G401.6 (cell line): Measurements from ENCODE around the gene SLC29A3.

Experiments
- FAIRE-seq: peaks from 2 replicates; lab custom pipeline; 2012; peaks lifted over from hg19 to GRCh38; lab: Jason Lieb, UNC

The SLC29A3 gene

DNA sequence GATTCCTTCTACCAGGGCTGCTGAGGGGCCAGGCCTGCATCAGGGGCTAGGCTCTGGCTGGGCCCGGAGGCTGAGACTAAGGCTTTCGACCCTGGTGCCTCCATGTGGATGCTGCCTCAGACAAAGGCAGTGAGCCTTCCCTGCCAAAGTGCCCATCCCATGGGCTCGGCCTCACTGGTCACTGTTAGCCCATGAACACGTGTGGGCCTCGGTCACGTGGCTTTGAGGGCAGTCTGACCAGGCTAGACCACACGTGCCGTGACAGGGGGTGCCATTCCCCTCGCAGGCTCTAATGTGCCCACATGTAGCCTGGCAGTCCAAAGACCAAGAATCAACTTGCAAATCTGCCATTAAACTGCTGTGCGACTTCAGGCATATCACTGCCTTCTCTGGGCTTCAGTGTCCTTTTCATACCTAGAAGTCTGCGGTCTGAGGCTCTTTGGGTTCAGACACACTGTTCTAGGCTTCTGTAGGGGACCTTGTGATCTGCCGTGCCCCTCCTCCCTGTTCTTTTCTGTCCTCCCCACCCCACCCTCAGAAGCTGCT is 17.6 kb upstream of the SLC29A3 start:
- no peak for FAIRE-seq

DNA sequence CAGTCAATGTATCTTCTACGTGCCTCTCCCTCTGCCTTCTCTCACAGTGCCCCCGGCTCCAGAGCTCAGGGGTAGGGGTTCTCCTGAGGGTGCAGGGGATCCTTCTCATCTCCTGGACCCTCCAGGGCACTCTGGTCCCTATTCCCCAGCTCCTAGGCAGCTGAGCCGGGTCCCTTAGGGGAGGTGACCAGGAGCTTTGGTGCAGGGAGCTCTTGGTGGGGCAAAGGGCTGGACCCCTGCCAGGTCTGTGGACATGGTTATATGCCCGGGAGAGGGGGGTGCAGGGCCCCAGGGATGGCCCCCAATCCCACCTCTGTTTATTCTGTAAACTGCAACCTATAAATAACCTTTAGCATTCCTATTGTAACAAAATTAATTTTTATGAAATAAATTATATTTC is 16.6 kb upstream of the SLC29A3 start:
- FAIRE-seq = no peak

GRCh38 chr10:71302874-71303568 is 16.0 kb upstream of the SLC29A3 start:
- no peak for FAIRE-seq

- FAIRE-seq = no peak
Measured at GRCh38 chr10:71303569-71303907, 15.5 kb upstream of the SLC29A3 start.

- no peak for FAIRE-seq
Measured at GRCh38 chr10:71304914-71305313, 14.1 kb upstream of the SLC29A3 start.

GRCh38 chr10:71306979-71307378 is 12.1 kb upstream of the SLC29A3 start:
- no peak for FAIRE-seq

DNA sequence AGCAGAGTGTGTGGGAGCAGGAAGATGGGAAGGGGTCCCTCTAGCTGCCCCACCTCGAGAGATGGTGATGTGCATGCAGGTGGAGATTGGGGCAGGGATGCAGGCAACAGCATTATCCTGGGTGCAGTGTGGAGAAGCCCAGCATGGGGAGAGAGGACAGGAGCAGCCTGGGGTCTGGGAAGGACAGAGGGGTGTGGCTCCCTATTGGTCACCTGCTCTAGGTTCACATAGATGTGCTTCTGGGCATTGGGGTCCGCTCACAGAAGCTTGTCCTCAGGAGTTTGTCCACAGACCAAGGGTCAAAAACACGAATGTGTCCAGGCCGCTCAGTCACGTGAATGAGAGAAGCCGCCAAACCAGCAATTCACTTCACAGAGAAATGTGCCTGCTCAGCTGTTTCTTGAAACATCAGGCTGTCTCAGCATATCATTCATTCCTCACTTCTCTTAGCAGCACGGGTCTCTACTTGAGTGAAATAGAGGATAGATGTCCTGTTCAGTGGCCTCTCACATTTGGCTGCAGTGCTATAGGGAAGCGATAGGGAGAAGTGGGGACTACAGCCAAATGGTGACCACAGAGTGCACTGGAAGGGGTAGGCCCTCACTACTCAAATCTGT is 11.5 kb upstream of the SLC29A3 start:
- FAIRE-seq = no peak

DNA sequence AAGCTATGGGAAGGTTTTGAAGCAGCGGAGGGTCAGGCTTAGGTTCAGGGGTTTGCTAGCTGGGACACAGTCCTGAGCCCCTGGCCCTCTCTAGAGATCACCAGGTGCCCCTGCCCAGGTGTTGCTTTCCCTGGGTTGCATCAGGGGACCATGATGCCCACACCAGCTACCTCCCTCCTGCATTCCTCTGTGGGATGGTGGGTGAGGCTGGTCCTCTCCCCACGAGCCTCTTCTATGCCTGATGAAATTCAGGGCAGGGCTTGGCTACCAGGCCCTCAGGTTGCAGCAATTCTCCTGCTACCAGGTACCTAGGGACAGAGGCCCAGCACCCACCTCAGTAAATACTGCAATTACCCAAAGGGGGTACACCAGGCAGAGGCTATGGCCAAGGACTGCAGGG is 10.8 kb upstream of the SLC29A3 start:
- FAIRE-seq = no peak

- FAIRE-seq = no peak
Measured at GRCh38 chr10:71308985-71309384, 10.1 kb upstream of the SLC29A3 start.

DNA sequence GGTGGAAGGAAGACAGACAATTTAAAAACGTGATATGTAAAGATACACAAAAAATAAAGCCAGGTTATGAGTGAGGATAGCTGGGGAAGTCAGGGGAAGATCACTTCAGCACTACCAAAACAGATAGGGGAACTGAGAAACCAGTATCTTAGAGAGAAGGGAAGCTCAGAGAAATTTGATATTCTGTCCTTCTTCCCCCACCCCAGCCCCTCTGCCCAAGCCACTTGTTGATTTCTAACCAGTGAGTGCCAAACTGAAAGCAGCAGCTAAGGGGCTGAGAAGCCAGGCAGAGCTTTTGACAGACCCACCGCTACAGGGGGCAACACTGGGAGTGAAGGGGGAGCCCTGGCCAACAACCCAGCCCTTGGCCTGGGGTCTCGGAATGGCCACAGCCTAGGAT is 9.1 kb upstream of the SLC29A3 start:
- FAIRE-seq = no peak

GRCh38 chr10:71312220-71312619 is 6.8 kb upstream of the SLC29A3 start:
- FAIRE-seq = no peak

- FAIRE-seq = no peak
Measured at GRCh38 chr10:71312811-71313789, 6.0 kb upstream of the SLC29A3 start.

GRCh38 chr10:71314028-71314693 is 4.9 kb upstream of the SLC29A3 start:
- no peak for FAIRE-seq

- FAIRE-seq = no peak
Measured at GRCh38 chr10:71314694-71315225, 4.3 kb upstream of the SLC29A3 start.

DNA sequence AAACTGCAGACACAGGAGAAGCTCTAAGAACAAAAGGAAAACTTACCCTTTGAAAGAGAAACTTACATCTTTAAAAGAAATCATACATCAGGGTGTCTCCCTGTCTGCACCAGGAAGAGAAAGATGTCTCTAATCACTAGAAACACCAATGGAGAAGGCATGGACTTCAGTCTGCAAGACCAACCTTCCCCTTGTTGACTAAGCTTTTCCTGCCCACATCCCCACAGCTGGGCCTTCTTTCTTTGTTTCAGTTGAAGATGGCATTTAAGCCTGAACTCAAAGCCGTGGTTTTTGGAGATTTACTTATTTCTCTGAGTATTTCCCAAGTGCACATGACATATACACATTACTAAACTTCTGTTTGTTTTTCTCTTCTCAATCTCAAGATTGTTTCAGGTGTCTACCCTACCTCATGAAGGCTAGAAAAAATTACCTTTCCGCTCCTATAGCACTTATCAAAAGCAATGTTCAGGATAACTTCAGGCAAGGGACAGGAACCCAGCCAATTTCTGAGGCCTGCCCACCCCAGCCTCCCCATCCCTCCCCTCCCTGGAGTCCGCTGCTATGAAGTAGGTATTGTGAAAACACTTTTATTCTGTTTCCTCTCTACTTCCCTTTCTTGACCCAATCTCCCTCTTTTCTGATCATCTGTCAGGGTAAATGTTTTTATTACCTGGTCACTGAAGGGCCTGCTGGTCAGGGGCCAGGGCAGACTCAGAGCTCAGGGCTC is 2.8 kb upstream of the SLC29A3 start:
- FAIRE-seq = no peak

DNA sequence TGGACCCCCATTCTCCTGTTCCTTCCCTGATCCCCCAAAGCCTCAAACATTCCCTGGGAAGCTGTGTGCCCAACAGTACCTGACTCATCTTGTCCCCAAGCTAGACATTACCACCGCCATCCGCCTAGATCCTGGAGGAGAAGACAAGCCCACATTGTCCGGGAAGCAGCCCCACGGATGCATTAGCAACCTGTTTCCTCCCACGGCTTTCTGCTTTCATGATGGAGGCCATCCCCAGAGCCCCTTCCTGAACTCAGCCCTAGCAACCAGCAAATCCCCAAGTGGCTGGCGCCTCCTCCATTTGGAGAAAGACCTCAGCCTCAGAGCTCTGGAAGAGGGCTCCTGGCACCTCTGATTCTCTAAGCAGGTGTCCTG is 2.3 kb upstream of the SLC29A3 start:
- no peak for FAIRE-seq

DNA sequence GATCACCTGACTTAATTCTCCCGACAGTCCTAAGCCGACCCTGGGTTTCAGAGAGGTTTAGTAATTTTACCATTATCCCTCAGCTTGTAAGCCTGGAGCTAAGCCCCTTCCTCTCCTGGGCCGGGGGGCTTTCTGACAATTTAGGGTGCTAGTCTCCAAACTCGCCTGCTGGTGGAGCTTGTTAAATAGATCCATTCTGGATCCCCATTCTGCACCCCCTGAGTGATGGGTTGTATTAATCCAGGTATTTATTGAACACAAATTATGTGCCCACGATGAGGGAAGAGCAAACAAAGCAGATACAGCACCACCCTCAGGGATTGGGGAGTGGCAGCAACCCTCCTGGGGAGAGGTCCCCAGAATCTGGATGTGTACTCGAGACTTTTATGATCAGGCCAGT is 1.3 kb upstream of the SLC29A3 start:
- no peak for FAIRE-seq

DNA sequence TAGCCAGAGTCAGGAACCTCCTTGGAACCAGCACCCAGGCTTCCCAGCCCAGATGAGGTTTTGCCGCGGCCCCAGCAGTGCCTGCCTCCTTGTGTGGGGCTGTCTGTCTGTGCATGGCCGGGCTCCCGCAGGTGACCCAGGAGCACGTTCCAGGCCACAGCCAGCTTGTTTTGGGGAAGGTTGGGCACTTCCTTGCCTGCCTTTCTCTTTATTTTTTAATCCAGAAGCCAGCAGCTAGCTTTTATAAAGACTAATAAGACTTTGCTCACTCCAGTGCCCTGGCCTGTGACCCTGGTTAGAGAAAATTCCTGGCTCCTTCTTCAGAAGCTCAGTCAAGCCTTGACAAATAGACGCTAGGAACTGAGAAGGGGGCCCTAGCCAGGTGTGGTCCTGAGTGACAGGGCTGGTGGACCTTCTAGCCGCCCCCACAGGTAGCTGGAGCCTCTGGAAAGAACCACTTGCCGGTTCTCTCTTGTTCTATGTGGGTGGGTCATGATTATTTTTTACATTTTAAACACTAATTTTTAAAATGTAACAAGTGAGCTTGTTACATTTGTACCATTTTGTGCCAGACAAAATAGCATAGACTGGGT is 837 bp downstream of the SLC29A3 start:
- no peak for FAIRE-seq

- FAIRE-seq = no peak
Measured at GRCh38 chr10:71320592-71320991, 1.5 kb downstream of the SLC29A3 start.

GRCh38 chr10:71321386-71321785 is 2.3 kb downstream of the SLC29A3 start:
- FAIRE-seq = no peak

DNA sequence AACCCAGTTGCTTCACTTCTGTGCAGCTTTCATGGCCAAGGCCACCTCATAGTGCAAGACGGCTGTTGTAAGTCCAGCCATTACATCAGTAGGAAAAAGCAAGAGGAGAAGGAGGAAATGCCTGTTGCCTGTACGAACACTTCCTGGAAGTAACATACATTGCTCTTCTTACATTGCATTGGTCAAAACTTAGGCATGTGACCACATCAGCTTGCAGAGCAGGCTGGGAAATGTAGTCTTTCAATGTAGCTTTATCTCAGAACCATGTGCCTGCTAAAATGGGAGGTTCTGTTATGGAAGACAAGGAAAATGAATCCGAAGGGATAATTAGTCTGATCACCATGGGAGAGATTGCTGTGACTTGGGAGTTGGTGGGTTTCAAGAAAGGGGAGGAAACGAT is 4.3 kb downstream of the SLC29A3 start:
- FAIRE-seq = peak; percentile 3
